IPS-NIHi11 (cell line): ENCODE measurements around the gene POC1B.

Experiments
- DNase-seq: peaks from one replicate; pipeline ENCODE4 v3.0.0; 2012; ENCODE audit warnings: mixed read lengths, low spot score

The POC1B gene

GRCh38 chr12:89525824-89526770 is at the start of gene POC1B:
Gene POC1B (minus strand): TSS chr12:89526047. CDS start chr12:89525895, 152 bp downstream.
- peak; percentile 88 for DNase-seq

GRCh38 chr12:89575374-89575773 is 49.5 kb upstream of the POC1B start:
- no peak for DNase-seq

- no peak for DNase-seq
Observed at GRCh38 chr12:89574736-89575208, 48.9 kb upstream of the POC1B start.

GRCh38 chr12:89573051-89573810 is 47.4 kb upstream of the POC1B start:
- no peak for DNase-seq

- DNase-seq = no peak
Observed at GRCh38 chr12:89571491-89572195, 45.8 kb upstream of the POC1B start.

- no peak for DNase-seq
Observed at GRCh38 chr12:89568484-89568883, 42.6 kb upstream of the POC1B start.

GRCh38 chr12:89567691-89568239 is 41.9 kb upstream of the POC1B start:
- no peak for DNase-seq

GRCh38 chr12:89566615-89567014 is 40.8 kb upstream of the POC1B start:
- no peak for DNase-seq

- DNase-seq = no peak
Observed at GRCh38 chr12:89565002-89565401, 39.2 kb upstream of the POC1B start.

- DNase-seq = no peak
Observed at GRCh38 chr12:89559753-89560152, 33.9 kb upstream of the POC1B start.

- DNase-seq = no peak
Observed at GRCh38 chr12:89556976-89557375, 31.1 kb upstream of the POC1B start.

GRCh38 chr12:89552376-89552775 is 26.5 kb upstream of the POC1B start:
- no peak for DNase-seq

- no peak for DNase-seq
Observed at GRCh38 chr12:89551747-89552146, 25.9 kb upstream of the POC1B start.

- DNase-seq = no peak
Observed at GRCh38 chr12:89547101-89547500, 21.3 kb upstream of the POC1B start.

- no peak for DNase-seq
Observed at GRCh38 chr12:89546151-89546550, 20.3 kb upstream of the POC1B start.

GRCh38 chr12:89544681-89545184 is 18.9 kb upstream of the POC1B start:
- DNase-seq = peak; percentile 26

- no peak for DNase-seq
Observed at GRCh38 chr12:89544022-89544421, 18.2 kb upstream of the POC1B start.

- peak; percentile 78 for DNase-seq
Observed at GRCh38 chr12:89542912-89543592, 17.2 kb upstream of the POC1B start.

GRCh38 chr12:89542236-89542635 is 16.4 kb upstream of the POC1B start:
- DNase-seq = no peak

- DNase-seq = no peak
Observed at GRCh38 chr12:89540586-89540985, 14.7 kb upstream of the POC1B start.
